HG02759 (cell line): ENCODE measurements around the gene OR6C3.
"Not testable (repeated sequence)": the region's sequence is repeated elsewhere in the genome, so short reads cannot be mapped to it uniquely, and the experiment has no call there.

Source experiments
- ATAC-seq: cut with Tn5 transposase; IDR thresholded peaks from one replicate; pipeline ENCODE4 v1.9.1; 2021; ENCODE audit warnings: mild to moderate bottlenecking, moderate library complexity; ENCODE audit not compliant: unreplicated experiment

Gene OR6C3

DNA sequence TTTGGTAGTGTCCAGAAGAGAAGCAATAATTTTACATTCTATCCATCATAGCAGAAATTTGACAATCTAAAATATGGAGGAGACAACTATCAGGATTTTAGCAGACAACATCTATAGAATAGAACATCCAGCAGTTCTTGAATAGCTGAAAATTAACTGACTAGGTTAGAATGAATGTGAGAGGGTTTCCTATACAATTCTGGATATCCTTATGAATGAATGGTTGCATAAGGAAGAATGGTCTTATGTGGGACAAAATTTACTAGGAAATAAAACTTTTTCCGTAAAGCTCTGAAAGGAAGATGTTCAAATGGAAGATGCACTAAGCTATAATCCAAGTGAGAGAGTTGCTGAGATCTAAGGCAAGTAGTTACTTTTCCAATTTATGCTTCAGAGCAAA is at the start of gene OR6C3:
Gene OR6C3, plus strand, starts transcription at position 301 of the 400 bp plus-strand sequence. CDS start 955 bp downstream, outside the sequence.
- no peak for ATAC-seq

DNA sequence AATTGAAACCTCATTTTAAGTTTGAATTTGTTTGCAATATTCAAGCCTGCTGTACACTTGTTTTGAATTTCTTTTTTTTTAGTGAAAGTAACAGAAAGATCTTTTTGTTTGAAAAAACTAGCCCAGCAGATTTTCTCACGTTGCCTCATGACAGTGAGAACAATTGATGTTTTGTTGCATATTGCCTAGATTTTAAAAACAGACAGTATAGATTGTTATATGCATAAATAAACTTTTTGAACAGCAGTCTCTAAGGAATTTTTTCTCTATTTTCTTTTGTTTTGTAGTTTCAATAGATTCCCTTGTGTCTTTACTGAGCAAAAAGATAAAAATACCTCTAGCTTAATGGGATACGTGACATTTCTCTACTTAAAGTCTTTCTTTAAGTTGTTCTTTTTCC is 49.6 kb upstream of the OR6C3 start:
- no peak for ATAC-seq

GRCh38 chr12:55289999-55290398 is 40.5 kb upstream of the OR6C3 start:
- no peak for ATAC-seq

GRCh38 chr12:55296469-55296868 is 34.1 kb upstream of the OR6C3 start, which contains the start of gene OR6C6:
Gene OR6C6 (minus strand): TSS chr12:55296569. CDS start chr12:55295232, 1,337 bp downstream.
- no peak for ATAC-seq

GRCh38 chr12:55314043-55314442 is 16.5 kb upstream of the OR6C3 start, which contains the start of gene OR6C1:
Gene OR6C1 (plus strand): TSS chr12:55314343. CDS start chr12:55320600, 6,257 bp downstream.
- no peak for ATAC-seq

- ATAC-seq, result no peak
Observed at GRCh38 chr12:55320201-55320600, 10.3 kb upstream of the OR6C3 start.

GRCh38 chr12:55325801-55326200 is 4.7 kb upstream of the OR6C3 start:
- ATAC-seq, result not testable (repeated sequence)

- ATAC-seq, result no peak
Observed at GRCh38 chr12:55336002-55336401, 5.5 kb downstream of the OR6C3 start.

GRCh38 chr12:55355338-55355737 is 24.8 kb downstream of the OR6C3 start:
- ATAC-seq, result not testable (repeated sequence)

DNA sequence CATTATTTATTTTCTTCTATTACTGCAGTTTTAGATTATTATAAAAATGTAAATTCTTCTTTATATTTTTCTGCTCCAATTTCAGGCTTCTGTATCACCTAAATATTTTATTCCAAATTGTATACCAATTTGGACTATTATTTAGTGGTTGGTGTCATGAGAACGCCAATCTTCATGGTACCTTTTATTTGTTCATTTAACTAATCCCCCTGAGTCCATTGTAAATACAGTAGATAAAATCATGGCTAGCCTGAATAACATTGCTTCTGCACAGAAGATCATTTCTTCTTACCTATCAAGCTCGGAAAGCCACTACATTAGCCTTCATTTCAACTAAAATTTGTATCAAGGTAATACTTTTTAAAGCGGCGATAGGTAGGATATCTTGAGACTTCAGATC is 32.1 kb downstream of the OR6C3 start, which contains the start of gene OR6C75:
Gene OR6C75, plus strand, starts transcription at position 301 of the 400 bp plus-strand sequence. CDS start 2,136 bp downstream, outside the sequence.
- ATAC-seq, result no peak

DNA sequence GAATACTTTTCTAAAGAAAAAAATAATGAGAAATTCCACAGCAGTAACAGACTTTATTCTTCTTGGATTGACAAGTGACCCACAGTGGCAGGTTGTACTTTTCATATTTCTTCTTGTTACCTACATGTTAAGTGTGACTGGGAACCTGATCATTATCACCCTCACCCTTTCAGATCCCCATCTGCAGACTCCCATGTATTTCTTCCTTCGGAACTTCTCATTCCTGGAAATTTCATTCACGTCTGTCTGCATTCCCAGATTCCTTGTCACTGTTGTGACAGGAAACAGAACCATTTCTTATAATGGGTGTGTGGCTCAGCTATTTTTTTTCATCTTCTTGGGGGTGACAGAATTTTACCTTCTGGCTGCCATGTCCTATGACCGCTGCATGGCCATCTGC is 34.5 kb downstream of the OR6C3 start:
- ATAC-seq, result no peak

DNA sequence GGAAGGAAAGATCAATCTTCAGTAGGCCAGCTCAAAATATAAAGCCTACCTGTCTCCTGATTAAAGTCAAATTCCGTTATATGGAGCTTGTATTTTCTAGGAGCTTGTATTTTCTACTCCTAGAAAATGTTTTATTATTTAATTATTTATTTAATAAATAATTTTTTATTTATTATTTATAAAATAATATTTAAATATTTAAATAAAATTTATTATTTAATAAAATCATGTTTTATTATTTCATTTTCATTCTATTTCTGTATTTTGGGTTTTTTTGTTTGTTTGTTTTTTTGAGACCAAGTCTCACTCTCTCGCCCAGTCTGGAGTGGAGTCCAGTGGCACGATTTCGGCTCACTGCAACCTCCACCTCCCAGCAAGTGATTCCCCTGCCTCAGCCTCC is 42.0 kb downstream of the OR6C3 start:
- ATAC-seq, result no peak
